Endothelial cell of umbilical vein (primary cell): ENCODE measurements around the gene SKI.

Source experiments
- MYC ChIP-seq: IDR thresholded peaks from one replicate; pipeline ENCODE4 v1.6.1; 2011; ENCODE audit warnings: mild to moderate bottlenecking, low read depth, low read length
- POLR2A ChIP-seq: IDR thresholded peaks from 2 replicates; pipeline ENCODE4 v1.6.1; 2012; ENCODE audit warnings: low read depth, mild to moderate bottlenecking, control low read depth, low read length
- POLR2AphosphoS5 ChIP-seq: IDR thresholded peaks from 2 replicates; pipeline ENCODE4 v1.6.1; 2012; ENCODE audit warnings: low read depth, mild to moderate bottlenecking, control low read depth, low read length, moderate library complexity; ENCODE audit not compliant: insufficient read depth
- TF ChIP-seq, protein P1 (sequence below), 2 donors: IDR thresholded peaks; 1 replicate in 1 of 2; 2 replicates in 1 of 2; pipeline ENCODE4 v1.5.1; 2011; ENCODE audit warnings: low read length in 2 of 2, mild to moderate bottlenecking in 2 of 2, moderate library complexity in 2 of 2, control low read depth in 1 of 2, inconsistent platforms in 1 of 2, low read depth in 1 of 2; ENCODE audit not compliant: insufficient read depth in 1 of 2; ENCODE audit errors: extremely low read depth in 1 of 2

DNA sequence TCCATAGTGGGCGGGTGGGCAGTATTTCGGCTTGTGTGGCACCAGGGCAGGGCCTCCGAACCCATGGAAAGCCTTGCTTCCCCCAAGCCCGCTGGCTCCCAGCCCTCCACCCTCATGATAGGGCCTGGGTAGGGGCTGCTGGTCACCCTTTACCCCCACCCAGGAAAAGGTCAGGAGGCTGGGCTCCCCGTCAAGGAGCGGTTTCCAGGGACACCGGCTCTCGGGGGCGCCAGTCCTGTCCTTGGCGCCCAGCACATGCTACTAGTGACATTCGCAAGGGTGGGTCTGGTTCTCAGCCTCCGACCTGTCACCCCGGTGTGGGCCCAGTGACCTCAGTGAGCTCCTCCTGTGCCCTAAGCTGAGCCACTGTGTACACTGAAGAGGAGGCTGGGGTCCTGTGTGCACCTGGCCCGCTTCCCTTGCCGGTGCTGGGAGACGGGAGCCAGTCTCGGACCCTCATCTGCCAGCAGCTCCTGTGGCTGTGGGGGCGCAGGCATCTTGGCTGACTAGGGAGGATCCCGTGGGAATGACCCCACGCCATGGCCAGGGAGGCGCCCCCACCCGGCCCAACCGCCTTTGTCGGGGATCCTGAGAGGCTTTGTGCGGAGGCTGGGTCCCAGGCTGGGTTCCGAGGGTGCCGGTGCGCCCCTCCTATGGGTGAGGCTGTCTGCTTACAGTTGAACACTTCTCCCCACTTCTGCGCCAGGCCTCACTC lies 54.6 kb downstream of the SKI start:
- TF ChIP-seq, protein P1, sequence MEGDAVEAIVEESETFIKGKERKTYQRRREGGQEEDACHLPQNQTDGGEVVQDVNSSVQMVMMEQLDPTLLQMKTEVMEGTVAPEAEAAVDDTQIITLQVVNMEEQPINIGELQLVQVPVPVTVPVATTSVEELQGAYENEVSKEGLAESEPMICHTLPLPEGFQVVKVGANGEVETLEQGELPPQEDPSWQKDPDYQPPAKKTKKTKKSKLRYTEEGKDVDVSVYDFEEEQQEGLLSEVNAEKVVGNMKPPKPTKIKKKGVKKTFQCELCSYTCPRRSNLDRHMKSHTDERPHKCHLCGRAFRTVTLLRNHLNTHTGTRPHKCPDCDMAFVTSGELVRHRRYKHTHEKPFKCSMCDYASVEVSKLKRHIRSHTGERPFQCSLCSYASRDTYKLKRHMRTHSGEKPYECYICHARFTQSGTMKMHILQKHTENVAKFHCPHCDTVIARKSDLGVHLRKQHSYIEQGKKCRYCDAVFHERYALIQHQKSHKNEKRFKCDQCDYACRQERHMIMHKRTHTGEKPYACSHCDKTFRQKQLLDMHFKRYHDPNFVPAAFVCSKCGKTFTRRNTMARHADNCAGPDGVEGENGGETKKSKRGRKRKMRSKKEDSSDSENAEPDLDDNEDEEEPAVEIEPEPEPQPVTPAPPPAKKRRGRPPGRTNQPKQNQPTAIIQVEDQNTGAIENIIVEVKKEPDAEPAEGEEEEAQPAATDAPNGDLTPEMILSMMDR (IDR thresholded peaks at IDR 0.05; ENCODE audit: extremely low read depth in 1 of 2, insufficient read depth in 1 of 2, low read depth in 1 of 2, low read length in 2 of 2): no peak
- no peak for TF ChIP-seq POLR2A
- no peak for TF ChIP-seq MYC
- no peak for TF ChIP-seq POLR2AphosphoS5
